ENCODE measurements around the gene PCP4L1. TPM values are rescaled to one million over a fixed set of nuclear protein-coding genes. Genes with fewer than 3 reads are reported as not detected.
"Not testable (repeated sequence)": the region's sequence is repeated elsewhere in the genome, so short reads cannot be mapped to it uniquely, and the experiment has no call there.

Gene PCP4L1
- polyA plus RNA-seq, 6 donors from 2014 or later = not detected

DNA sequence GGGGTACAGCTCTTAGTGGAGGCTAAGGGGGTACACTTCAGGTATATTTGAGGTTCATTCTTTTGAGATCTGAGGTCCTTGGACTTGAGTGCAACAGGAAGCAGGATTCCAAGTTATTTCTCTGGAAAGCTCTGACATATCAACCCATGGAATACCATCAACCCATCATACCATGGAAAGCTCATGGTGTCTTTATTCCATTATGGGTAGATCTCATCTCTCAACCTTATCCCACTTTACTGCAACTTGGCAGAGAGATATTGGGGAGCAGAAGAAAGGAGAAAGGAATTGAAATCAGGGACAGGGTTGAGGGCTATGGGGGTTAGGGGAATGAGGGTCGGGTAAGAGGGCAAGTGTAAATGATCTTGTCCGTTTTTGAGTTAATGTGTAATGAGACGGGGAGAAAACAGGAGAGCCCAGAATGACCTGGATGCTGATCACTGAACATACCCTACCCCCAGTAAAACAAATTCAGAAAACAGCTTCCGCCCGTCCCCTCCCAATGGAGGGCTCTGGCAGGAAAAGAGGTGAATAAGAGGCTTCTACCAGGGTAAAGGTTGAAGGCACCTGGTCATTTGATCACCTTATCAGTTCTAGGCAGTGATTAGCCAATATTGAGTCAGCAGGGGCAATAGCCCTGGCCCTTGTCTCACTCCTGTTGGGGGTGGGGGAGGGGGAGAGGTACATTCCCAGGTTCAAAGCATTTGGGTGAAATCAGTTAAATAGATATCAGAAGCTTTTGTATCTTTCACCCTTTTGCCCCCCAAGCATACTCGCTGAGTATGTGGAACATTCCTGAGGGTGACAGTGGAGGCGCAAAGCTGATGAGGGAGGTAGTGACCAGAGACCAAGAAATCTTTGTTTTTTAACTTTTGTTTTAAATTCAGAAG is 34.5 kb upstream of the PCP4L1 start:
- Mint-ChIP-seq H3K9me3 (no peaks in the 10 kb centered on the region), H3K4me1 (peaks cover 15 to 37% (median 36%) of the 10 kb centered on the region in 3 donors), H3K4me3 (peak overlapping the region in 1 of 8 donors; percentile 40), H3K27ac (peak overlapping the region in 3 of 6 donors; percentile 60 to 82 (median 61)), H3K36me3 (peaks cover 0 to 6% of the 10 kb centered on the region in 2 donors), H3K27me3 (peaks cover 37 to 49% (median 43%) of the 10 kb centered on the region in 3 donors)
- no peak for DNase-seq
- ATAC-seq (ENCODE audit: low read depth in 2 of 2) = no peak

DNA sequence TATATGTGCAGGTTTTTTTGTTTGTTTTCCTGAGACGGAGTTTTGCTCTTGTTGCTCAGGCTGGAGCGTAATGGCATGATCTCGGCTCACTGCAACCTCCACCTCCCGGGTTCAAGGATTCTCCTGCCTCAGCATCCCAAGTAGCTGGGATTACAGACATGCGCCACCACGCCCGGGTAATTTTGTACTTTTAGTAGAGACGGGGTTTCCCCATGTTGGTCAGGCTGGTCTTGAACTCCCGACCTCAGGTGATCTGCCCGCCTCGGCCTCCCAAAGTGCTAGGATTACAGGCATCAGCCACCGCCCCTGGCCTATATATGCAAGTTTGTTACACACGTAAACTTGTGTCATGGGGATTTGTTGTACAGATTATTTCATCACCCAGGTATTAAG is 33.9 kb upstream of the PCP4L1 start:
- ATAC-seq (ENCODE audit: low read depth in 2 of 2); DNase-seq; H3K36me3 Mint-ChIP-seq; H3K9me3 Mint-ChIP-seq; H3K4me3 Mint-ChIP-seq; H3K27ac Mint-ChIP-seq: not testable (repeated sequence)
- Mint-ChIP-seq H3K27me3 (peaks cover 31 to 43% (median 37%) of the 10 kb centered on the region in 3 donors), H3K4me1 (peaks cover 15 to 37% (median 36%) of the 10 kb centered on the region in 3 donors)

DNA sequence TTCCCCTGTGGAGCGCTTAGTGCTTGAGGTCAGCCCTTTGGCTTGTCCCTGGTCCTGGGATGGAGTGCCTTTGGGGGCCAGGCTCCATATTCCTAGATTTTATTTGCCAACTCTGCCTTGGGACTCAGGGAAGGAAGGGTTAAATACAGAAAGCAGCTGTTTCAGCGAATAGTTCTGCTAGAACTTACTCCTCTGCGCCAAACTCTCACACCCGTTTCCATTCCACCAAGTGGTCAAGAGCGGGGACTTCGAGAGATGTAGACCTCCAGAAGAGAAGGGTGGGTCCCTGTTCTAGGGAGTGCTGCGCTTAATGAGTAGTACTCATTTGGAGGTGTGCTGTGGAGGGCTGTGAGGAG is 33.4 kb upstream of the PCP4L1 start:
- no peak for ATAC-seq (ENCODE audit: low read depth in 2 of 2)
- Mint-ChIP-seq H3K27ac (peak overlapping the region in 4 of 6 donors; percentile 70 to 99 (median 86)), H3K9me3 (no peaks in the 10 kb centered on the region), H3K4me3 (peak overlapping the region in 5 of 8 donors; percentile 7 to 100 (median 96)), H3K27me3 (peaks cover 27 to 38% (median 37%) of the 10 kb centered on the region in 3 donors), H3K36me3 (peaks cover 0 to 6% of the 10 kb centered on the region in 2 donors), H3K4me1 (peaks cover 15 to 37% (median 36%) of the 10 kb centered on the region in 3 donors)
- peak; percentile 13 for DNase-seq

DNA sequence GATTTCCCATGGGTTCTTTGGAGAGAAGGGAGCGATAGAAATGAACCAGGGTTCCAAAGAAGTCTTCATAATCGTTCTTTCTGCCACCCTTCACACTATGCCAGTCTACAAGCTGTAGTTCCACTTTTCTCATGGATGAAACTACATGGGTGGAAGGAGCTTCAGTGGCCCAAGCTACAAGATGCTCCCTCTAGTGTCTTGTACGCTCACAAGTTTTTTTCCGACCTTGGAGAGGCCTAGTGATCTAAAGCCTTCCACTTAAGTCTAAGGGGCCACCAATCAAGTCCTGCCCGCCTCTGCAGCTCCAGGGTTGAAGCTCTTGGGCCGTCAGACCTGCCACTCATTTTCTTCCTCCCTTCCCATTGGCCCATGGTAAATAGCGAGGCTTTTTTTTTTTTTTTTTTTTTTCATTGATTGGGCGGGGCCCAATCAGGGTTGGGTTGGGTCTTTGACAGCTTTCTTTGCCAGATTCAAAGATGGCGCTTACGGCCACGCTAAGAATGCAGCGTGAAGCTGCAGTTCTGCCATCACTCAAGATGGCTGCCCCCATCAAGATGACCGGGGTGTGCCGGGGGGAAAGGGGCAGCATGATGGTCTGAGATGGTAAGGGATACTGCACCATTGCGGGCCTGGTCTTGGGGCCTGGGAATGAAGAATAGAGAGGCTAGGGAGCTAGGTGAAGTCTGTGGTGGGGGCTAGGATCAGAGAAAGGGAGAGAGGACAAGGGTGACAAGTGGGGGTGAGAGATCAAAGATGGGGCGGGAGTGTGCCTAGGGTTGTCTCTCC is 32.8 kb upstream of the PCP4L1 start, which contains the start of gene TOMM40L:
TOMM40L (plus strand) TSS at position 527 of the 786 bp plus-strand sequence. CDS start 430 bp downstream, outside the sequence.
- Mint-ChIP-seq H3K4me3 (peak within 1 kb of the TSS; percentile 84 to 100 (median 100)), H3K27ac (peak within 1 kb of the TSS; percentile 85 to 99 (median 94)), H3K9me3 (no peaks in the 10 kb centered on the region), H3K4me1 (peaks cover 15 to 37% (median 36%) of the 10 kb centered on the region in 3 donors), H3K36me3 (peaks cover 0 to 6% of the 10 kb centered on the region in 2 donors), H3K27me3 (peaks cover 22 to 34% (median 32%) of the 10 kb centered on the region in 3 donors)
- ATAC-seq (ENCODE audit: low read depth in 2 of 2) = peak; percentile 92 to 93
- peak; percentile 80 for DNase-seq

DNA sequence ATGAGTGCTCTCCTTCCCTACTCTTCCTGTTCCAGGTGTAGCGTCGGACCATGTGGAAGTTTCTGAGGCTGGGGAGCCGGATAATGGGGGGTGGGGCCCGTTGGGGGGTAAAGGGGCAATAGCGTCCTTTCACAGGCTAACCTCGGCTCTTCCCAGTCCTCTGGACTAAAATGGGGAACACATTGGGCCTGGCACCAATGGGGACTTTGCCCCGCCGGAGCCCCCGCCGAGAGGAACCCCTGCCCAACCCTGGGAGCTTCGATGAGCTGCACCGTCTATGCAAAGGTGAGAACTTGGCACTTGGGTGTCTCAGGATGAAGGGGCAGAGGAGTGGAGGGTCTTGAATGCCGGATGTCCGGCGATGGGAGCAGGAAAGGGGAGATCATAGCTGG is 32.2 kb upstream of the PCP4L1 start:
- ATAC-seq (ENCODE audit: low read depth in 2 of 2) = no peak
- peaks cover 0 to 6% of the 10 kb centered on the region in 2 donors for H3K36me3 Mint-ChIP-seq
- peak overlapping the region; percentile 84 to 100 (median 100) for H3K4me3 Mint-ChIP-seq
- H3K4me1 Mint-ChIP-seq = peaks cover 15 to 37% (median 36%) of the 10 kb centered on the region in 3 donors
- H3K9me3 Mint-ChIP-seq = no peaks in the 10 kb centered on the region
- H3K27ac Mint-ChIP-seq = peak overlapping the region in 4 of 6 donors; percentile 85 to 99 (median 91)
- no peak for DNase-seq
- peaks cover 21 to 28% (median 28%) of the 10 kb centered on the region in 3 donors for H3K27me3 Mint-ChIP-seq

DNA sequence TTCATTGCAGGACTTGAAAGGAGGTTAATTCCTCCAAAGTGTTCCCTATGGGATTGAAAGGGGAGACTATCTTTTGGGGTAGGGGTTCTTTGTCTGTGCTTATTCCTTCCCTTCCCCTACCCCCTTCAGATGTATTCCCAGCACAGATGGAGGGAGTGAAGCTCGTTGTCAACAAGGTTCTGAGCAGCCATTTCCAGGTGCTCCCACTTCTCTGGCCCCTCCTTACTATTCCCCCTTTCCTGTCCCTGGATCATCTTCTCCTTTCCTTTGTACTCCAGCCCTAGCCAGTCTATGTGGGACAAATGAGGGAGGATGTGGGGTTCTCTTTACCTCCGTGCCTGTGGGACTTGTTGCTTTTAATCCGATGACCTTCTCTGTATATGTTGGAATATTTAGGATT is 31.8 kb upstream of the PCP4L1 start:
- Mint-ChIP-seq H3K4me1 (peaks cover 15 to 37% (median 36%) of the 10 kb centered on the region in 3 donors), H3K27ac (peak overlapping the region in 2 of 6 donors; percentile 54 to 89), H3K4me3 (peak overlapping the region; percentile 74 to 100 (median 98)), H3K36me3 (peaks cover 0 to 6% of the 10 kb centered on the region in 2 donors), H3K27me3 (peaks cover 21 to 25% (median 25%) of the 10 kb centered on the region in 3 donors), H3K9me3 (no peaks in the 10 kb centered on the region)
- DNase-seq (no peak), ATAC-seq (ENCODE audit: low read depth in 2 of 2) (no peak)

DNA sequence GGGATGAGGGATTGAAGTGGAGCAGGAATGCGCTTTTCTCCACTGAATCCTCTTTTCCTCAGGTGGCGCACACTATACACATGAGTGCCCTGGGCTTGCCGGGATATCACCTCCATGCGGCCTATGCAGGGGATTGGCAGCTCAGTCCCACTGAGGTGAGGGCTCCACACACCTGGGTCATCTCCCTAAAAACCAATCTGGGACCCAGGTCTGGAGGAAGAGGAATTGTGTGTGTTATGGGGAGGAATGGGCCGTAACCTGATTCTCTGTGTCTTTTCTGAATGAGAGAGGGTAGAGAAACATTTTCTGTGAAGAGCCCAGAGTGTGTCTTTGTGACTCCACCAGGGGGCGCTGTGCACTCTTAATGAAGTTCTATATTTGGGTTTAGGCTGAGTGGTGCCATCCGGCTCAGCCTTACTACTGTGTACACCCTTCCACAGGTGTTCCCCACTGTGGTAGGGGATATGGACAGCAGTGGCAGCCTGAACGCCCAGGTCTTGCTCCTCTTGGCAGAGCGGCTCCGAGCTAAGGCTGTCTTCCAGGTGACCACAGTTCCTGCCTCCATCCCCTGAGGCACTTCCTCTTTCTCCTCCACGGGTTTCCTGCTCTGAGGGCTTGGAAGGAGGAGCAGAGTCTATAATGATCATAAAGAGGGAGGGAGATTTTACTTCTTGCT is 31.2 kb upstream of the PCP4L1 start:
- Mint-ChIP-seq H3K27ac (peak overlapping the region; percentile 17 to 87 (median 51)), H3K9me3 (no peaks in the 10 kb centered on the region), H3K27me3 (peaks cover 16 to 19% (median 19%) of the 10 kb centered on the region in 3 donors), H3K4me1 (peaks cover 15 to 37% (median 36%) of the 10 kb centered on the region in 3 donors), H3K36me3 (peaks cover 0 to 6% of the 10 kb centered on the region in 2 donors), H3K4me3 (peak overlapping the region; percentile 73 to 100 (median 90))
- ATAC-seq (ENCODE audit: low read depth in 2 of 2) (peak; percentile 43 to 46), DNase-seq (peak; percentile 75)

DNA sequence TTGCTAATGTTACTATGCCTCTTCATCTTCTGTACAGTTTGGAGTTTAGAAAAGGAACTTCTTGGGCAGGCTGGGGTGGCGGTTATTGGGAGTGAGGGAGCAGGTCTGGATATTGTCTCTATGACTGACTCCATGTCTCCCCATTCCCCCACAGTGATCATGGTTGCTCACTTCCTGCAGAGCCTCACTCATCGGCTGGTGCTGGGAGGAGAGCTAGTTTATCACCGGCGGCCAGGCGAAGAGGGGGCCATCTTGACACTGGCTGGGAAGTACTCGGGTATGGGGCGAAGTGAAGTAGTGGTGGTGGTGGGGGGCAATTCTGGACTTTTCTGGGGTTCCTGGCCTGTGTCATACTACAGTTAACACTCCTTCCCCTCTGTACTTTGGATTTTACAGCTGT is 30.5 kb upstream of the PCP4L1 start:
- peak overlapping the region in 7 of 8 donors; percentile 12 to 100 (median 84) for H3K4me3 Mint-ChIP-seq
- peaks cover 0 to 6% of the 10 kb centered on the region in 2 donors for H3K36me3 Mint-ChIP-seq
- H3K9me3 Mint-ChIP-seq = no peaks in the 10 kb centered on the region
- ATAC-seq (ENCODE audit: low read depth in 2 of 2) (no peak), DNase-seq (no peak)
- H3K4me1 Mint-ChIP-seq = peaks cover 15 to 37% (median 36%) of the 10 kb centered on the region in 3 donors
- H3K27me3 Mint-ChIP-seq = peaks cover 12% of the 10 kb centered on the region in 3 donors
- H3K27ac Mint-ChIP-seq = peak overlapping the region in 1 of 6 donors; percentile 54

DNA sequence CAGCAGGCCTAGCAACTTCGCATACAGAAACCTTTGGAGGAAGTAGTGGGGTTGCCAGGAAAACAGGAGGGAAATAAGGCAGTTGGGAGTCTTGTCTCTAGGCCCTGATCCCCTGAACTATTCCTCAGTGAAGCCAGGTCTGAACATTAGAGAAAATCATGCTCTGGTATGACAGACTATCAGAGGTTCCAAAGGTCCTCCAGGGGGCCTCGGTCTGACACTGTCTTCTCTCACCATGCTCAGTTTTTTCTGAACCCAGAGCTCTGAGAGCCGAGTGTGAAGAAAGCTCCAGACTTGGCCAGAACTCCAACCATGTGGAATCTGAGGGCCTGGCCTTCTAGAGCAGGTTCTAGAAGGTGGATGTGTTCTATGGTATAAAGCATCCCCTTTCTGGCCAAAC is 28.6 kb upstream of the PCP4L1 start:
- Mint-ChIP-seq H3K4me1 (peaks cover 15 to 34% (median 29%) of the 10 kb centered on the region in 3 donors), H3K9me3 (no peaks in the 10 kb centered on the region), H3K36me3 (peaks cover 0 to 6% of the 10 kb centered on the region in 2 donors), H3K27ac (no peak overlapping the region), H3K4me3 (peak overlapping the region in 1 of 8 donors; percentile 17), H3K27me3 (peaks cover 0 to 7% (median 0%) of the 10 kb centered on the region in 3 donors)
- ATAC-seq (ENCODE audit: low read depth in 2 of 2) = no peak
- DNase-seq = no peak

DNA sequence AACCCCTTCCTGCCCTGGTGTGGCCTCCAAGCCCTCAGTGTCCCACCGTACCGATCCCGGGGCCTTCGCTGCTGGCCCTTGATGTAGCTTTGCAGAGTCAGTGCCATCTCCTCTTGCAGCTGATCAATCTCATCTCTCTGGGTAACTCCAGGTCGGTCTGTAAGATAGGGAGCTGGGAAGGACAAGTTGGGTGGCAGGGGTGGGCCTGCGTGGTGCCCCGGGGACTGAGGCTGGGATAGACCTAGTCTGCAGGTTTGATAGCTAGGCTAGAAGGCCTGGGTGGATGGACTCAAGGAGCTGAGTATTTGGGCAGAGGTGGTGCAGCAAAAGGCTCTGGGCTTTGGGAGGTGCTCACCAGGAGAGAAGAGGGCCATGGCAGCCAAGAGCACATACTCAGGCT is 27.8 kb upstream of the PCP4L1 start:
- Mint-ChIP-seq H3K4me3 (no peak overlapping the region), H3K9me3 (no peaks in the 10 kb centered on the region), H3K4me1 (peaks cover 15 to 26% (median 21%) of the 10 kb centered on the region in 3 donors), H3K36me3 (peaks cover 0 to 6% of the 10 kb centered on the region in 2 donors), H3K27ac (no peak overlapping the region), H3K27me3 (peaks cover 3 to 8% (median 6%) of the 10 kb centered on the region in 3 donors)
- DNase-seq (no peak), ATAC-seq (ENCODE audit: low read depth in 2 of 2) (no peak)

DNA sequence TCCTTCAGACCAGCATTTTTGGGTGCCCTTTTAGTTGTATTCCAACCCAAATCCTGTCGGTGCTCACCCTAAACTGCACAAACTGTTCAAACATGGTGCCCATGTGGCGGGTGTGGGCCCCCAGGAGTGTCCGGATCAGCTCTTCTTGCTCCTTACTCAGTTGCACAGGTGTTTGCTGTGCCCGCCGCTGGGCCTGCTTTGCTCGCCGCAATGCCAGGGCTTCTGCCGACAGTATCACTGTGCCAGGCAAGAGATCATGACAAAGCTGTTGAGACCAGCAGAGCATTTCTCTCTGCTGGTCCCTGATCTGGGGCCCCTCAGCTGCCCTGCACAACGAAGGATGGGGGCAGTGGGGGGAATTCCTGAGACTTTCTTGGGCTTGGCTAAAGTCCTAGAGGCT is 25.4 kb upstream of the PCP4L1 start:
- H3K27me3 Mint-ChIP-seq = peaks cover 15 to 29% (median 22%) of the 10 kb centered on the region in 3 donors
- no peaks in the 10 kb centered on the region for H3K9me3 Mint-ChIP-seq
- DNase-seq = no peak
- H3K36me3 Mint-ChIP-seq = peaks cover 0 to 6% of the 10 kb centered on the region in 2 donors
- no peak overlapping the region for H3K4me3 Mint-ChIP-seq
- no peak overlapping the region for H3K27ac Mint-ChIP-seq
- no peak for ATAC-seq (ENCODE audit: low read depth in 2 of 2)
- H3K4me1 Mint-ChIP-seq = peaks cover 0 to 3% (median 0%) of the 10 kb centered on the region in 3 donors

DNA sequence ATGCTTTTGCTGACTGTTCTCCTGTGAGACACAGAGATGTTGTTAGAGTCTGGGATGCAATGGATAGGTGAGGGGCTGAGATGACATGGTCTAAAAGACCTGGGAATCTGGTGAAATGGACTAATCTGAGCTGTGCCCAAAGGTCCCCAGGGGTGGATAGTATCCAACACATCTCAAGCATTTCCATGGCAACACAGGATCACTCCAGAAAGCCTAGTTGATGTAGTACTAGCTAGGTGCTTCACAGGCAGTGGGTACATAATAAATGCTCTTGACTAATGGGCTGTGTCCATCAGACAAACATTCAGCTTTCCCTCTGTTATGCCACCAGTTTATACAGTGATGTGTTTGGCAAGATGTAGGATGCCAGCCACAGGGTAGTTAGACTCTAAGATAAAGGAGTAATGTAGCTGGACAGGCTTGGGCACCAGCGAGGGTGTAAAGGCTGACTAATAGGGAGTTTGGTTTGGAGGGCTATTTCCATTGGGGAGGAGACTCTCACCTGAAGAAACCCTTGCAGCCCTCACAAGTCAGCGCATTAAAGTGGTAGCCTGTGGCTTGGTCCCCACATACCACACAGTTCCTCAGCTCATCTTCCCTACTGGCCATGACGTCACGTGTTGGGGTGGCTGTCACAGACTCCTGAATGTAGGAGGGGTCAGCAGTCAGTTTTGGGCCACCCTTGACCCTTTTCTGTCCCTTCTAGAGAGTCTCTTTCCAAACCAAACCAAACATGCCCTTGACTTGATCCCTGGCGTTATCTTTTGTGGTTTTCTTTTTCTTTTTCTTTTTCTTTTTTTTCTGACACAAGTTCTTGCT is 22.4 kb upstream of the PCP4L1 start:
- Mint-ChIP-seq H3K9me3 (no peaks in the 10 kb centered on the region), H3K36me3 (no peaks in the 10 kb centered on the region), H3K27me3 (peaks cover 34 to 52% (median 43%) of the 10 kb centered on the region in 3 donors)

More for the DNA sequence above, 22.4 kb upstream of the PCP4L1 start:
- ATAC-seq (ENCODE audit: low read depth in 2 of 2) (no peak), DNase-seq (no peak)
- no peak overlapping the region for H3K4me3 Mint-ChIP-seq
- no peaks in the 10 kb centered on the region for H3K4me1 Mint-ChIP-seq
- no peak overlapping the region for H3K27ac Mint-ChIP-seq

All from naive B cell (primary cell).